ENCODE measurements around the gene TOP3B.

DNA sequence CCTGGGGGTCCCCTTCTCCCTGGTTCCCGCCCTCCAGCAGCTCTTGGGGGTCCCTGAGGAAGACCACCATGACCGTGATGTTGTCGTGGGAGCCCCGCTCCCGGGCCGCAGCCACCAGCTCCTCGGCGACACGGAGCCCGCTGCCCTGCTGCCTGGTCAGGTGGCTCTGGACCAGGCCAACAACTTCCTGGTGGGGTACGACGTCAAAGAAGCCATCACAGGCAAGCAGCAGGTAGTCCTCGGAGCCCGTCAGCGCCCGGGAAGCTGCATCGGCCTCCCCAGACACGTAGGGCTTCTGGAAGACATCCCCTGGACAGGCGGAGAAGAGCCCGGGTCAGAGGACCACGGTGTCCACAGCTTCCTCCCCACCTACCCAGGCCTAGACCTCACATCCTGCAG lies 59.4 kb downstream of the TOP3B start:
- TF ChIP-seq, protein P1, sequence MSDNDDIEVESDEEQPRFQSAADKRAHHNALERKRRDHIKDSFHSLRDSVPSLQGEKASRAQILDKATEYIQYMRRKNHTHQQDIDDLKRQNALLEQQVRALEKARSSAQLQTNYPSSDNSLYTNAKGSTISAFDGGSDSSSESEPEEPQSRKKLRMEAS (IDR thresholded peaks at IDR 0.05), result no peak
- TF ChIP-seq CEBPB (IDR thresholded peaks at IDR 0.05), result no peak
- TF ChIP-seq FOXM1 (IDR thresholded peaks at IDR 0.05; ENCODE audit: borderline replicate concordance, low read depth), result no peak
- no peak for TF ChIP-seq TAF1 (IDR thresholded peaks at IDR 0.05; ENCODE audit: low read depth)
- TF ChIP-seq NFIC (IDR thresholded peaks at IDR 0.05), result no peak
- TF ChIP-seq RAD21 (IDR thresholded peaks at IDR 0.05; ENCODE audit: low read depth), result no peak
- no peak for TF ChIP-seq EP300 (IDR thresholded peaks at IDR 0.05; ENCODE audit: borderline replicate concordance)
- TF ChIP-seq CREB1 (IDR thresholded peaks at IDR 0.05; ENCODE audit: low read depth), result no peak
- TF ChIP-seq YY1 (IDR thresholded peaks at IDR 0.05; ENCODE audit: low read depth), result no peak
- TF ChIP-seq TCF12 (IDR thresholded peaks at IDR 0.05; ENCODE audit: low read depth), result no peak
- TF ChIP-seq, protein P2, sequence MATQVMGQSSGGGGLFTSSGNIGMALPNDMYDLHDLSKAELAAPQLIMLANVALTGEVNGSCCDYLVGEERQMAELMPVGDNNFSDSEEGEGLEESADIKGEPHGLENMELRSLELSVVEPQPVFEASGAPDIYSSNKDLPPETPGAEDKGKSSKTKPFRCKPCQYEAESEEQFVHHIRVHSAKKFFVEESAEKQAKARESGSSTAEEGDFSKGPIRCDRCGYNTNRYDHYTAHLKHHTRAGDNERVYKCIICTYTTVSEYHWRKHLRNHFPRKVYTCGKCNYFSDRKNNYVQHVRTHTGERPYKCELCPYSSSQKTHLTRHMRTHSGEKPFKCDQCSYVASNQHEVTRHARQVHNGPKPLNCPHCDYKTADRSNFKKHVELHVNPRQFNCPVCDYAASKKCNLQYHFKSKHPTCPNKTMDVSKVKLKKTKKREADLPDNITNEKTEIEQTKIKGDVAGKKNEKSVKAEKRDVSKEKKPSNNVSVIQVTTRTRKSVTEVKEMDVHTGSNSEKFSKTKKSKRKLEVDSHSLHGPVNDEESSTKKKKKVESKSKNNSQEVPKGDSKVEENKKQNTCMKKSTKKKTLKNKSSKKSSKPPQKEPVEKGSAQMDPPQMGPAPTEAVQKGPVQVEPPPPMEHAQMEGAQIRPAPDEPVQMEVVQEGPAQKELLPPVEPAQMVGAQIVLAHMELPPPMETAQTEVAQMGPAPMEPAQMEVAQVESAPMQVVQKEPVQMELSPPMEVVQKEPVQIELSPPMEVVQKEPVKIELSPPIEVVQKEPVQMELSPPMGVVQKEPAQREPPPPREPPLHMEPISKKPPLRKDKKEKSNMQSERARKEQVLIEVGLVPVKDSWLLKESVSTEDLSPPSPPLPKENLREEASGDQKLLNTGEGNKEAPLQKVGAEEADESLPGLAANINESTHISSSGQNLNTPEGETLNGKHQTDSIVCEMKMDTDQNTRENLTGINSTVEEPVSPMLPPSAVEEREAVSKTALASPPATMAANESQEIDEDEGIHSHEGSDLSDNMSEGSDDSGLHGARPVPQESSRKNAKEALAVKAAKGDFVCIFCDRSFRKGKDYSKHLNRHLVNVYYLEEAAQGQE (IDR thresholded peaks at IDR 0.05; ENCODE audit: low read depth), result no peak
- TF ChIP-seq ZBTB7A (IDR thresholded peaks at IDR 0.05; ENCODE audit: low read depth), result no peak

Measured in Ishikawa (cell line).